A549 (cell line): Measurements from ENCODE around the gene IQCE. TPM values are rescaled to one million over a fixed set of nuclear protein-coding genes. Genes with fewer than 3 reads are reported as not detected.

Source experiments
- ATAC-seq, 2 experiments: fragments of 200-7000 bp in 1 of 2; fragments of >200 bp in 1 of 2; cut with Nextera tagmentation in 1 of 2; cut with Tn5 transposase in 1 of 2; 3 replicates each; pipeline versions ENCODE4 v1.8.0 to v1.9.1; 2018 to 2020; ENCODE audit warnings: mild to moderate bottlenecking in 1 of 2, moderate library complexity in 1 of 2
- CTCF ChIA-PET: fragments of 300-600 bp; sonication (Branson Sonifier 250); formaldehyde crosslinking; extraction: SDS; loops from one replicate; lab custom pipeline; 2021; ENCODE audit warnings: antibody characterized with exemption, inconsistent platforms; lab: Yijun Ruan, JAX
- POLR2A ChIA-PET: fragments of 350-600 bp; formaldehyde crosslinking; extraction: SDS; loops from one replicate; lab custom pipeline; 2021; ENCODE audit warnings: antibody characterized with exemption, inconsistent platforms; lab: Yijun Ruan, JAX
- DNase-seq, 2 experiments: peaks; one replicate each; pipeline versions ENCODE4 v3.0.0 to v3.0.0-alpha.2; 2011 to 2016; ENCODE audit warnings: low read depth in 1 of 2, low spot score in 1 of 2
- FAIRE-seq: peaks from 2 replicates; lab custom pipeline; 2011; peaks lifted over from hg19 to GRCh38; lab: Jason Lieb, UNC
- H3K27ac ChIP-seq, 2 experiments: fragments of >200 bp; sonication (Bioruptor Twin); formaldehyde crosslinking; 3 replicates each; pipeline ENCODE4 v1.5.1; 2016 to 2017
- H3K4me1 ChIP-seq: fragments of >200 bp; sonication (Bioruptor Twin); formaldehyde crosslinking; 3 replicates; pipeline ENCODE4 v1.6.1; 2016
- H3K4me2 ChIP-seq: fragments of >200 bp; sonication (Bioruptor Twin); formaldehyde crosslinking; 3 replicates; pipeline ENCODE4 v1.6.1; 2016
- H3K4me3 ChIP-seq: fragments of >200 bp; sonication (Bioruptor Twin); formaldehyde crosslinking; 3 replicates; pipeline ENCODE4 v1.5.1; 2016
- H3K9me3 ChIP-seq: fragments of >200 bp; sonication (Bioruptor Twin); formaldehyde crosslinking; 3 replicates; pipeline ENCODE4 v1.6.1; 2016
- BHLHE40 ChIP-seq: IDR thresholded peaks from 2 replicates; pipeline ENCODE4 v1.6.1; 2012; ENCODE audit warnings: low read depth, low read length, inconsistent platforms
- CBX8 ChIP-seq: fragments of 200-600 bp; sonication (generic); IDR thresholded peaks from 2 replicates; pipeline ENCODE4 v1.6.1; 2016
- CEBPB ChIP-seq, 2 experiments: fragments of >200 bp in 1 of 2; sonication (Bioruptor Twin) in 1 of 2; formaldehyde crosslinking in 1 of 2; IDR thresholded peaks; 2 replicates each; pipeline ENCODE4 v1.6.1; 2012 to 2016
- CHD2 ChIP-seq: fragments of 150-350 bp; IDR thresholded peaks from 2 replicates; pipeline ENCODE4 v1.6.1; 2014; ENCODE audit warnings: low read length; ENCODE audit not compliant: partially characterized antibody
- EHMT2 ChIP-seq: fragments of 200-600 bp; sonication (generic); IDR thresholded peaks from 2 replicates; pipeline ENCODE4 v1.6.1; 2016; ENCODE audit warnings: antibody characterized with exemption, low read depth, mild to moderate bottlenecking, moderate library complexity
- FOSB ChIP-seq: fragments of 250-450 bp; sonication (Bioruptor Pico); IDR thresholded peaks from 2 replicates; pipeline ENCODE4 v1.5.0; 2020; ENCODE audit warnings: mild to moderate bottlenecking, moderate library complexity
- GATA3 ChIP-seq: IDR thresholded peaks from 2 replicates; pipeline ENCODE4 v1.6.1; 2012; ENCODE audit warnings: borderline replicate concordance
- HES2 ChIP-seq: fragments of >200 bp; sonication (Bioruptor Twin); formaldehyde crosslinking; IDR thresholded peaks from 2 replicates; pipeline ENCODE4 v1.6.1; 2016
- HMGXB4 ChIP-seq: fragments of 250-450 bp; sonication (Bioruptor Pico); IDR thresholded peaks from 2 replicates; pipeline ENCODE4 v1.5.0; 2021; ENCODE audit warnings: mild to moderate bottlenecking, moderate library complexity, borderline replicate concordance
- HOXA7 ChIP-seq: fragments of 250-450 bp; sonication (Bioruptor Pico); IDR thresholded peaks from 2 replicates; pipeline ENCODE4 v1.5.0; 2020; ENCODE audit warnings: mild to moderate bottlenecking, moderate library complexity
- HOXB13 ChIP-seq: fragments of 250-450 bp; sonication (Bioruptor Pico); IDR thresholded peaks from 2 replicates; pipeline ENCODE4 v1.5.0; 2020; ENCODE audit warnings: low read depth, mild to moderate bottlenecking, moderate library complexity
- KDM1A ChIP-seq: fragments of 200-600 bp; sonication (generic); IDR thresholded peaks from 2 replicates; pipeline ENCODE4 v1.6.1; 2016; ENCODE audit warnings: low read depth, mild to moderate bottlenecking
- MAFK ChIP-seq: fragments of 450-650 bp; IDR thresholded peaks from 2 replicates; pipeline ENCODE4 v1.6.1; 2014; ENCODE audit not compliant: partially characterized antibody
- MAX ChIP-seq: IDR thresholded peaks from 2 replicates; pipeline ENCODE4 v1.6.1; 2012
- MAZ ChIP-seq: fragments of 150-350 bp; IDR thresholded peaks from 2 replicates; pipeline ENCODE4 v1.6.1; 2014; ENCODE audit warnings: antibody characterized with exemption, low read depth, low read length, borderline replicate concordance
- NFE2L2 ChIP-seq: fragments of 150-350 bp; conservative IDR thresholded peaks from 2 replicates; pipeline ENCODE4 v1.6.1; 2014; ENCODE audit warnings: low read length
- NPAS2 ChIP-seq: fragments of 250-450 bp; sonication (Bioruptor Pico); IDR thresholded peaks from 2 replicates; pipeline ENCODE4 v1.8.0; 2022; ENCODE audit warnings: mild to moderate bottlenecking, moderate library complexity, borderline replicate concordance
- NR3C1 ChIP-seq: fragments of >200 bp; sonication (Bioruptor Twin); formaldehyde crosslinking; IDR thresholded peaks from 3 replicates; pipeline ENCODE4 v1.6.1; 2017
- POLR2A ChIP-seq: IDR thresholded peaks from 2 replicates; pipeline ENCODE4 v1.6.1; 2012; ENCODE audit warnings: mild to moderate bottlenecking, low read length
- POLR2AphosphoS2 ChIP-seq: conservative IDR thresholded peaks from 2 replicates; pipeline ENCODE4 v1.6.1; 2012; ENCODE audit warnings: low read length, improper control_type of control experiment, inconsistent platforms
- RCOR1 ChIP-seq: fragments of 150-350 bp; IDR thresholded peaks from 2 replicates; pipeline ENCODE4 v1.6.1; 2014; ENCODE audit warnings: antibody characterized with exemption, low read length, low read depth
- RNF2 ChIP-seq: fragments of 200-600 bp; sonication (generic); IDR thresholded peaks from 2 replicates; pipeline ENCODE4 v1.6.1; 2016; ENCODE audit warnings: low read depth, mild to moderate bottlenecking, antibody characterized with exemption, moderate library complexity, borderline replicate concordance
- SMC3 ChIP-seq: fragments of >200 bp; sonication (Bioruptor Twin); formaldehyde crosslinking; IDR thresholded peaks from 3 replicates; pipeline ENCODE4 v1.6.1; 2018; ENCODE audit warnings: inconsistent platforms
- SREBF2 ChIP-seq: fragments of 450-650 bp; IDR thresholded peaks from 2 replicates; pipeline ENCODE4 v1.6.1; 2014; ENCODE audit warnings: mild to moderate bottlenecking, moderate library complexity
- ZFP36 ChIP-seq: fragments of 450-650 bp; IDR thresholded peaks from 2 replicates; pipeline ENCODE4 v1.6.1; 2014; ENCODE audit warnings: borderline replicate concordance; ENCODE audit not compliant: partially characterized antibody
- WGBS: methylation state at CpG from one replicate; pipeline ENCODE4 v1.1.6; 2017; ENCODE audit errors: missing lambda C conversion rate; 5-methylcytosine and 5-hydroxymethylcytosine counted together
- polyA plus RNA-seq, 4 experiments: library from polyadenylated mRNA; depleted of rRNA in 3 of 4; stranded (reverse); fragments of >200 nt; fragmentation: RNase III in 1 of 4; extraction: RNeasy Plus Mini Kit Qiagen cat#74134 plus additional on column Dnase treatment in 1 of 4; gene quantifications; 2 replicates in 3 of 4; 3 replicates in 1 of 4; pipeline ENCODE4 v1.2.3, GENCODE V29; 2011 to 2017
- TF ChIP-seq, protein P1 (sequence below): fragments of 250-450 bp; sonication (Bioruptor Pico); IDR thresholded peaks from 2 replicates; pipeline ENCODE4 v1.5.0; 2020; ENCODE audit warnings: low read depth, mild to moderate bottlenecking, moderate library complexity
- TF ChIP-seq, protein P2 (sequence below): fragments of 200-600 bp; sonication (generic); IDR thresholded peaks from 2 replicates; pipeline ENCODE4 v1.6.1; 2016; ENCODE audit warnings: antibody characterized with exemption, mild to moderate bottlenecking, moderate library complexity
- TF ChIP-seq, protein P3 (sequence below): IDR thresholded peaks from 2 replicates; pipeline ENCODE4 v1.6.1; 2012; ENCODE audit warnings: low read depth, borderline replicate concordance

IQCE gene
- polyA plus RNA-seq, 2 of the 4 experiments (the other 2 are of a cell fraction) = 10.6 to 13.0 TPM

DNA sequence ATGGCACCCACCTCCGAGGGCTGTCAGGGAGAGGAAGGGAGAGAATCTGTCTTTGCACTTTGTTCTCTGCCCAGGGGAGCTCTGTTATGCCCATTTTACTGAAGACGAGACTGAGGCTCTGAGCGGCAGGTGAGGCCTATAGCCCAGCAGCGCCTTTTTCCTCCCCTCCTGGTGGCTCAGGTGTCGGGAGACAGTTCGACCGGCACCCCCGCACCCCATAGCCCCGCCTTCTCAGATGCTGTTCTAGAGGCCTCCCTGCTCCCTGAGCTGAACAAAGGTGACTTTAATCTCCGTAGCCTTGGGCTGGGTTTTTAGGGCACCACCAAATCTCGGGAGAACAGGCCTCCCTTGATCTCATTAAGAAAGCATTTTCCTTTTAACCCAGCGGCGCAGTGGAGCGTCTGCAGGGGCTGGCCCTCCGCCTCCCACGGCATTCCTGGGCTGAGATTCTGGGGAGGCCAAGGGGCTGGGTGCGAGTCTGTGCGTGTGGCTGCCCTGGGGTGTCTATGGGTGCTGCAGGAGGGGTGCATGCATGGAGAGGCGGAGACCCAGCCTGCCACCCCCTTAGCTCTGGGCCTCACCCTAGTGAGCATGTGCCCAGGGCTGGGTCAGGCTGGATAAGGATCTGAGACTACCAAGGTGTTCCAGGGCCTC lies 35.9 kb upstream of the IQCE start:
- peak in 1 of 2 experiments; percentile 1; a peak in 1 of 6 replicates for ATAC-seq
- H3K4me1 ChIP-seq = peaks cover 76% of the 10 kb centered on the region
- peak overlapping the region; percentile 81 to 95 for H3K27ac ChIP-seq
- peak; percentile 35 to 58 for DNase-seq
- H3K9me3 ChIP-seq = no peaks in the 10 kb centered on the region
- TF ChIP-seq, protein P1, sequence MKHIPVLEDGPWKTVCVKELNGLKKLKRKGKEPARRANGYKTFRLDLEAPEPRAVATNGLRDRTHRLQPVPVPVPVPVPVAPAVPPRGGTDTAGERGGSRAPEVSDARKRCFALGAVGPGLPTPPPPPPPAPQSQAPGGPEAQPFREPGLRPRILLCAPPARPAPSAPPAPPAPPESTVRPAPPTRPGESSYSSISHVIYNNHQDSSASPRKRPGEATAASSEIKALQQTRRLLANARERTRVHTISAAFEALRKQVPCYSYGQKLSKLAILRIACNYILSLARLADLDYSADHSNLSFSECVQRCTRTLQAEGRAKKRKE (CRISPR knock-in tag) = no peak
- TF ChIP-seq, protein P2, sequence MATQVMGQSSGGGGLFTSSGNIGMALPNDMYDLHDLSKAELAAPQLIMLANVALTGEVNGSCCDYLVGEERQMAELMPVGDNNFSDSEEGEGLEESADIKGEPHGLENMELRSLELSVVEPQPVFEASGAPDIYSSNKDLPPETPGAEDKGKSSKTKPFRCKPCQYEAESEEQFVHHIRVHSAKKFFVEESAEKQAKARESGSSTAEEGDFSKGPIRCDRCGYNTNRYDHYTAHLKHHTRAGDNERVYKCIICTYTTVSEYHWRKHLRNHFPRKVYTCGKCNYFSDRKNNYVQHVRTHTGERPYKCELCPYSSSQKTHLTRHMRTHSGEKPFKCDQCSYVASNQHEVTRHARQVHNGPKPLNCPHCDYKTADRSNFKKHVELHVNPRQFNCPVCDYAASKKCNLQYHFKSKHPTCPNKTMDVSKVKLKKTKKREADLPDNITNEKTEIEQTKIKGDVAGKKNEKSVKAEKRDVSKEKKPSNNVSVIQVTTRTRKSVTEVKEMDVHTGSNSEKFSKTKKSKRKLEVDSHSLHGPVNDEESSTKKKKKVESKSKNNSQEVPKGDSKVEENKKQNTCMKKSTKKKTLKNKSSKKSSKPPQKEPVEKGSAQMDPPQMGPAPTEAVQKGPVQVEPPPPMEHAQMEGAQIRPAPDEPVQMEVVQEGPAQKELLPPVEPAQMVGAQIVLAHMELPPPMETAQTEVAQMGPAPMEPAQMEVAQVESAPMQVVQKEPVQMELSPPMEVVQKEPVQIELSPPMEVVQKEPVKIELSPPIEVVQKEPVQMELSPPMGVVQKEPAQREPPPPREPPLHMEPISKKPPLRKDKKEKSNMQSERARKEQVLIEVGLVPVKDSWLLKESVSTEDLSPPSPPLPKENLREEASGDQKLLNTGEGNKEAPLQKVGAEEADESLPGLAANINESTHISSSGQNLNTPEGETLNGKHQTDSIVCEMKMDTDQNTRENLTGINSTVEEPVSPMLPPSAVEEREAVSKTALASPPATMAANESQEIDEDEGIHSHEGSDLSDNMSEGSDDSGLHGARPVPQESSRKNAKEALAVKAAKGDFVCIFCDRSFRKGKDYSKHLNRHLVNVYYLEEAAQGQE = peak; percentile 36; the same call in 1 of the 2 replicates
- no peak for TF ChIP-seq NR3C1
- no peak for TF ChIP-seq ZFP36
- no peak for TF ChIP-seq MAZ
- no peak for TF ChIP-seq HES2
- no peak for TF ChIP-seq HOXA7 (CRISPR knock-in tag)
- TF ChIP-seq RNF2 = no peak
- no peak for TF ChIP-seq EHMT2
- TF ChIP-seq, protein P3, sequence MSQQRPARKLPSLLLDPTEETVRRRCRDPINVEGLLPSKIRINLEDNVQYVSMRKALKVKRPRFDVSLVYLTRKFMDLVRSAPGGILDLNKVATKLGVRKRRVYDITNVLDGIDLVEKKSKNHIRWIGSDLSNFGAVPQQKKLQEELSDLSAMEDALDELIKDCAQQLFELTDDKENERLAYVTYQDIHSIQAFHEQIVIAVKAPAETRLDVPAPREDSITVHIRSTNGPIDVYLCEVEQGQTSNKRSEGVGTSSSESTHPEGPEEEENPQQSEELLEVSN = no peak
- TF ChIP-seq NFE2L2 = no peak
- TF ChIP-seq CHD2 = peak; percentile 74
- TF ChIP-seq CBX8 = no peak
- TF ChIP-seq FOSB (CRISPR knock-in tag) = no peak
- no peak for TF ChIP-seq SMC3
- no peak for TF ChIP-seq GATA3
- no peak for TF ChIP-seq CEBPB (IDR thresholded peaks at IDR 0.05)
- TF ChIP-seq POLR2A = no peak
- TF ChIP-seq SREBF2 = no peak
- no peak for TF ChIP-seq NPAS2 (CRISPR knock-in tag)
- no peak for TF ChIP-seq POLR2AphosphoS2
- no peak for TF ChIP-seq HMGXB4 (CRISPR knock-in tag)
- no peak for TF ChIP-seq HOXB13 (CRISPR knock-in tag)
- TF ChIP-seq BHLHE40 = no peak
- TF ChIP-seq MAX = peak; percentile 67; the same call in 1 of the 2 replicates
- no peak for TF ChIP-seq MAFK
- TF ChIP-seq KDM1A = peak; percentile 88; the same call in 1 of the 2 replicates
- TF ChIP-seq RCOR1 = no peak
- TF ChIP-seq, all 56 proteins: peak for 4
- FAIRE-seq = no peak
- ChIA-PET CTCF (interaction anchor here (0.7 to 1.6 kb wide), 5 partner anchors 35 to 72 kb away, joined by 3 to 4 read pairs (median 3); partner anchors contain the start of gene IQCE), POLR2A (no interaction called here)
- Histone ChIP-seq H3K4me3 (peak overlapping the region; percentile 25; the same call in 1 of the 3 replicates), H3K4me2 (peak overlapping the region; percentile 99)
- 50% methylated on average over 11 of the region's 19 CpGs for WGBS
